HEK293T (cell line): ENCODE data around the gene CUX1.
"Not testable (repeated sequence)": the region's sequence is repeated elsewhere in the genome, so short reads cannot be mapped to it uniquely, and the experiment has no call there.

Experiments
- CTCF ChIA-PET: fragments of 350-600 bp; formaldehyde crosslinking; extraction: SDS; loops from one replicate; lab custom pipeline; 2021; ENCODE audit warnings: antibody characterized with exemption, inconsistent platforms; lab: Yijun Ruan, JAX
- POLR2A ChIA-PET: fragments of 350-600 bp; formaldehyde crosslinking; extraction: SDS; loops from one replicate; lab custom pipeline; 2020; ENCODE audit warnings: antibody characterized with exemption, inconsistent platforms; lab: Yijun Ruan, JAX
- DNase-seq: peaks from one replicate; pipeline ENCODE4 v3.0.0; 2012; ENCODE audit warnings: mixed read lengths; ENCODE audit errors: extremely low spot score
- ARNT ChIP-seq: fragments of 450-650 bp; IDR thresholded peaks from 2 replicates; pipeline ENCODE4 v1.6.1; 2017; ENCODE audit warnings: mild to moderate bottlenecking
- BHLHE40 ChIP-seq: fragments of 450-650 bp; IDR thresholded peaks from 2 replicates; pipeline ENCODE4 v1.6.1; 2016; ENCODE audit warnings: mild to moderate bottlenecking, moderate library complexity, borderline replicate concordance
- CTBP1 ChIP-seq: fragments of 450-650 bp; IDR thresholded peaks from 2 replicates; pipeline ENCODE4 v1.6.1; 2016; ENCODE audit warnings: borderline replicate concordance
- ELF4 ChIP-seq: fragments of 450-650 bp; IDR thresholded peaks from 2 replicates; pipeline ENCODE4 v1.6.1; 2017; ENCODE audit warnings: antibody characterized with exemption
- FOXA1 ChIP-seq: fragments of 450-650 bp; IDR thresholded peaks from 2 replicates; pipeline ENCODE4 v1.6.1; 2016; ENCODE audit warnings: mild to moderate bottlenecking
- FOXK2 ChIP-seq: fragments of 450-650 bp; IDR thresholded peaks from 2 replicates; pipeline ENCODE4 v1.6.1; 2016; ENCODE audit warnings: mild to moderate bottlenecking
- FOXM1 ChIP-seq: fragments of 450-650 bp; IDR thresholded peaks from 2 replicates; pipeline ENCODE4 v1.6.1; 2017; ENCODE audit warnings: mild to moderate bottlenecking, borderline replicate concordance
- HDGF ChIP-seq: fragments of 450-650 bp; IDR thresholded peaks from 2 replicates; pipeline ENCODE4 v1.6.1; 2017; ENCODE audit warnings: antibody characterized with exemption, borderline replicate concordance
- L3MBTL2 ChIP-seq: fragments of 450-650 bp; conservative IDR thresholded peaks from 2 replicates; pipeline ENCODE4 v1.6.1; 2016; ENCODE audit warnings: mild to moderate bottlenecking
- LEF1 ChIP-seq: fragments of 450-650 bp; IDR thresholded peaks from 2 replicates; pipeline ENCODE4 v1.6.1; 2017; ENCODE audit warnings: mild to moderate bottlenecking, borderline replicate concordance
- NFRKB ChIP-seq: fragments of 450-650 bp; IDR thresholded peaks from 2 replicates; pipeline ENCODE4 v1.6.1; 2016; ENCODE audit warnings: mild to moderate bottlenecking, moderate library complexity
- PKNOX1 ChIP-seq: fragments of 450-650 bp; IDR thresholded peaks from 2 replicates; pipeline ENCODE4 v1.6.1; 2016
- SP1 ChIP-seq: fragments of 450-650 bp; IDR thresholded peaks from 2 replicates; pipeline ENCODE4 v1.6.1; 2017
- SUZ12 ChIP-seq: fragments of 450-650 bp; IDR thresholded peaks from 2 replicates; pipeline ENCODE4 v1.6.1; 2016; ENCODE audit warnings: mild to moderate bottlenecking
- TARDBP ChIP-seq: fragments of 450-650 bp; IDR thresholded peaks from 2 replicates; pipeline ENCODE4 v1.6.1; 2016
- ZNF384 ChIP-seq: fragments of 450-650 bp; IDR thresholded peaks from 2 replicates; pipeline ENCODE4 v1.6.1; 2016

CUX1 gene

GRCh38 chr7:101867265-101867664 lies 49.8 kb downstream of the CUX1 start:
- DNase-seq = no peak
- TF ChIP-seq CTBP1 = no peak
- ChIA-PET CTCF (interaction anchor here (1.0 kb wide), 1 partner anchor 15 kb away, joined by 3 read pairs; no protein-coding TSS in a partner anchor), POLR2A (no interaction called here)

- DNase-seq, CTCF ChIA-PET, POLR2A ChIA-PET: not testable (repeated sequence)
Observed at GRCh38 chr7:101867681-101868080, 50.3 kb downstream of the CUX1 start.

- CTCF ChIA-PET = no interaction called here
Observed at GRCh38 chr7:101868191-101868950, 50.9 kb downstream of the CUX1 start.

GRCh38 chr7:101869026-101869900 lies 51.8 kb downstream of the CUX1 start:
- POLR2A ChIA-PET = no interaction called here
- no peak for TF ChIP-seq TARDBP
- TF ChIP-seq BHLHE40 = no peak
- TF ChIP-seq CTBP1 = no peak
- TF ChIP-seq FOXA1 = no peak
- no peak for TF ChIP-seq ZNF384
- no peak for TF ChIP-seq PKNOX1
- TF ChIP-seq HDGF = no peak
- no peak for TF ChIP-seq FOXM1
- no peak for TF ChIP-seq ELF4
- DNase-seq = no peak
- CTCF ChIA-PET = interaction anchor here (1.1 to 1.8 kb wide), 4 partner anchors 12 to 51 kb away, joined by 3 to 7 read pairs (median 3); no protein-coding TSS in a partner anchor

More at GRCh38 chr7:101868191-101868950, 50.9 kb downstream of the CUX1 start:
- TF ChIP-seq CTBP1 = no peak
- TF ChIP-seq LEF1 = no peak
- 0 out of 2 replicates have a peak, but pooled peaks have one; percentile 19 for TF ChIP-seq PKNOX1
- TF ChIP-seq FOXA1 = no peak
- no peak for TF ChIP-seq ELF4
- TF ChIP-seq TARDBP = no peak
- POLR2A ChIA-PET = no interaction called here
- DNase-seq = no peak

- TF ChIP-seq TARDBP (no peak), LEF1 (no peak), SUZ12 (no peak), FOXM1 (no peak), ZNF384 (peak; percentile 24; the same call in 1 of the 2 replicates)
- POLR2A ChIA-PET = no interaction called here
- CTCF ChIA-PET = interaction anchor here (0.5 to 1.8 kb wide), 7 partner anchors 8 to 52 kb away, joined by 3 to 7 read pairs (median 3); no protein-coding TSS in a partner anchor
- DNase-seq = no peak
Observed at GRCh38 chr7:101869901-101870290, 52.5 kb downstream of the CUX1 start.

GRCh38 chr7:101870361-101871062 lies 53.1 kb downstream of the CUX1 start:
- POLR2A ChIA-PET = no interaction called here
- DNase-seq = no peak
- no peak for TF ChIP-seq LEF1
- TF ChIP-seq HDGF = no peak
- no peak for TF ChIP-seq SP1
- TF ChIP-seq TARDBP = no peak
- TF ChIP-seq ARNT = no peak
- no peak for TF ChIP-seq FOXM1
- TF ChIP-seq ELF4 = no peak
- TF ChIP-seq NFRKB = no peak
- TF ChIP-seq CTBP1 = no peak
- TF ChIP-seq PKNOX1 = no peak
- TF ChIP-seq L3MBTL2 = no peak
- TF ChIP-seq FOXA1 = no peak
- no peak for TF ChIP-seq BHLHE40
- no peak for TF ChIP-seq SUZ12
- no peak for TF ChIP-seq FOXK2
- no peak for TF ChIP-seq ZNF384

More at GRCh38 chr7:101870361-101871062, 53.1 kb downstream of the CUX1 start:
- CTCF ChIA-PET = interaction anchor here (0.5 to 1.8 kb wide), 8 partner anchors 8 to 52 kb away, joined by 3 to 7 read pairs (median 3); no protein-coding TSS in a partner anchor
